A549 treated with GW870086 at 1 μM for 4 hours (cell line): ENCODE results near the gene TNFSF4. TPM values are rescaled to one million over a fixed set of nuclear protein-coding genes. Genes with fewer than 3 reads are reported as not detected.

Source experiments
- total RNA-seq: library from RNA; stranded (reverse); fragments of 200-300 nt; extraction: Qiagen RNA extraction; gene quantifications from 5 replicates; pipeline ENCODE4 v1.2.3, GENCODE V29; 2022; ENCODE audit warnings: low read depth

The TNFSF4 gene, protein sequence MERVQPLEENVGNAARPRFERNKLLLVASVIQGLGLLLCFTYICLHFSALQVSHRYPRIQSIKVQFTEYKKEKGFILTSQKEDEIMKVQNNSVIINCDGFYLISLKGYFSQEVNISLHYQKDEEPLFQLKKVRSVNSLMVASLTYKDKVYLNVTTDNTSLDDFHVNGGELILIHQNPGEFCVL
- total RNA-seq: 0.06 to 0.09 TPM (median 0.09 TPM) in 4 of 5 replicates, not detected in the other

DNA sequence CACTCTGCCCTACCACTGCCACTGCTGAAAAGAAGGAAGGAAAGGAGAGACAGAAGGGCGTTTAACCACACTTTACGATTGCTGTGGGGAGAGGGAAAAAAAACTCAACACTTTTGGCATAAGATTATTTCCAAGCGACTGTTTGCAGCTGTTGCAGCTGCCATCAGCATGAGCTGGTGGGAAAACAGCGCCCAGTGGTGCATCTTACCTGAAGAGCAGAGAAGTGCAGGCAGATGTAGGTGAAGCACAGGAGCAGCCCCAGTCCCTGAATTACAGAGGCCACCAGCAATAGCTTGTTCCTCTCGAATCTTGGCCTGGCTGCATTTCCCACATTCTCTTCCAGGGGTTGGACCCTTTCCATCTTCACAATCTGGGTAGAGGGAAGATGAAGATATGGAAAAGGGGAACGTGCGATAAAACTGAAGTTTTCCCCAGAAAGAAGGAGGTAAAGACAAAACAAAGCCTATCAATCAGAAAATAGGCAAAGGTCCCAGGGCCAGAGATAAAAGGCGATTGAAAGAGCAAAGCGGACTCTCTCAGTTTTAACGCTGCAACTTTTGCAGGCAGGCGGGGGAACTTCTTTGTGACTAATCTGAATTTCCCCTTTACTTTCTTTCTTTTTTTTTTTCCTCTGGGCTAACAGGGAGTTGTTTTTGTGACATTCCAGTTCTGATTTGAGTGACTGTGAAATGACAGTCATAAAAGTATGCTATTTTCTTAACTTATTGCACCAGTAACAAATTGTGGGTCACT, at the start of gene TNFSF4:
TSS of gene TNFSF4 (minus strand) at position 516 of the 753 bp plus-strand sequence. CDS start at position 361, 155 bp downstream.

Other genes starting within 250 kb of the TNFSF4 start
- not detected in 5 replicates for gene TNFSF18, start 156.4 kb downstream of the TNFSF4 start, total RNA-seq